ENCODE measurements around the gene SERPINA5.
"Not testable (repeated sequence)": the region's sequence is repeated elsewhere in the genome, so short reads cannot be mapped to it uniquely, and the experiment has no call there.

Gene SERPINA5

GRCh38 chr14:94630396-94630795 is 49.2 kb downstream of the SERPINA5 start:
- DNase-seq: no peak

- no peak for DNase-seq
Observed at GRCh38 chr14:94631050-94631449, 49.8 kb downstream of the SERPINA5 start.

- no peak for DNase-seq
Observed at GRCh38 chr14:94631536-94632304, 50.5 kb downstream of the SERPINA5 start.

- no peak for DNase-seq
Observed at GRCh38 chr14:94632305-94632590, 51.0 kb downstream of the SERPINA5 start.

DNA sequence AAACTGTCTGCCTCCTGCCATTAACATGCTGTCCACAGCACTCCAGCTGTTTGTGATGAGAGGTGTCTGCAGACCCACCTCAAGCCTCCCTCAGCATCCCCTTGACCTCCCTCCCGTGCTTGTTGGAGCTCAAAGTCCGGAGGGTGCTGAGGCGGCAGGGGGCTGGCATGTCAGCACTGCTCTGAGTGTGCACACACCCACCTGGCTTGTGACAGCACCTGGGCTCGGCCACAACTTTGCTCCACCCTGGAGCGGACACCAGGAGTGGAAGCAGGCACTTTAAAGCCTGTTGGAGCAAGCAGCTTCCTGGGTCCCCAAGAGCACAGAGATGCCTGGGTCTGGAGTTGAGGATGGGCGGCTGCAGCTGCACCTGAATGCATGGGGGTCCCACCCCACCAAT is 51.9 kb downstream of the SERPINA5 start:
- DNase-seq: no peak

DNA sequence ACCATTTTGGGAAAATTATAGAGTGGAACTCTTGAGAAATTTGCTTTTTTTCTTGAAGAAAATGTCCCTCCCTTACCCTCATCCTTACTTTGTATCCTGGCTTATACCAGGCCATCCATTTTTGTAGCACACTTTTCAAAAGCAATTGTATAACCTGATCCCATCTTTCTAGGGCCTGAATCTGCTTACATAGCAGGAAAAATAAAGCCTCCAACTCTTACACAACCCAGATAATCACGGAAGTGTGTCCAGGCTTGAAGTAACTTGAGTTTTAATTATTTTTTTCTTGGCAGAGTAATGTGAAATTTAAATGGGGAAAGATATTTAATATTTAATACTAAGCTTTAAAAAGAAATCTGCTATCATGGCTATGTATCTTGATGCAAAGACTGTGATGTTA is 53.9 kb downstream of the SERPINA5 start:
- no peak for DNase-seq

DNA sequence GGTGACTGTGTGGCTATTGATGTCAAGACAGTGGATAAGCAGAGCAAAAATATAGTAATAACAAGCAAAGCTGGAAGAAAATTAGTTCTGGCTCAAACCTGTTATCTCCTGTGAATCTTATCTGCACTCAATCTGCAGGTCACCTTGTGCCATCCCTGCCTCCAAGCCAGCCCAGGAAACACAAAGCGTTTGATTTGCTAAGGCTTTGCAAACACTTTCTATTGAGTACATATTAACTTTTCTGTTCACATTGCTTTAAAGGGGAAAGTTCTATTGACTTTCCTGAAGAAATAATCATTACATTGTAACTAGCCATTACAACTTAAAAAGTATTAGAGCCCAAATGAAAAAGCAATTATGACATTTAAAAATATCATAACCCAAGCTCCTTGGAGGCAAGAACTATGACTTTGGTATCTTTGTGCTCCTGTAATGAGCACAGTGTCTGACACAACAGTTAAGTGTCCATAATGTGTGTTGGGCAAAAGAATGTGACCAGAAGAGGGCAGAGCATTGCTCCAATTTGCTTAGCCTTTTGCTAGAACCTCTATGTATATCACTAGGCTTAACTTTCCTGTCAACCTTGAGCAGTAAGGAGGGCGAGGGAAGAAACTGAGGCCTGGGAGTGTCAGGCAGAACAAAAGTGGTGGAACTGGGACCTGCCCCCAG is 55.7 kb downstream of the SERPINA5 start:
- no peak for DNase-seq

GRCh38 chr14:94637814-94638213 is 56.6 kb downstream of the SERPINA5 start:
- DNase-seq: not testable (repeated sequence)

DNA sequence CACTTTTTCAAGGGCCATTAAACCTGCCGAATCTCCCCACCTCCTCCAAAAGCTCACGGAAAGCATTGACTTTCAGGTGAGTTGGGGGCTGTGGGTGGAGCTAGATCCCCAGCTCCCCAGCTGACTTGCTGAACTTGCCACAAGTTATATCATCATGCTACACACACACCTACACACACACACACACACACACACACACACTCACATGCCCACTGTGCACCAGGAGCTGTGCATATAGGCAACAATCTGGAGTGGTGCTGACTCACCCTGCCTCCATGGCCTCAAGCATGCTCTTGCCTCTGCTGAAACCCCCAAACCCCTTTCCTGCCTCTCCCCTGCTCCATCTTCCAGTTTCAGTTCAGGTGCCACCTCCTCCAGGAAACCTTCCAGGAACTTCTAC is 57.1 kb downstream of the SERPINA5 start:
- no peak for DNase-seq

- DNase-seq: no peak
Observed at GRCh38 chr14:94638961-94639817, 58.0 kb downstream of the SERPINA5 start.

DNA sequence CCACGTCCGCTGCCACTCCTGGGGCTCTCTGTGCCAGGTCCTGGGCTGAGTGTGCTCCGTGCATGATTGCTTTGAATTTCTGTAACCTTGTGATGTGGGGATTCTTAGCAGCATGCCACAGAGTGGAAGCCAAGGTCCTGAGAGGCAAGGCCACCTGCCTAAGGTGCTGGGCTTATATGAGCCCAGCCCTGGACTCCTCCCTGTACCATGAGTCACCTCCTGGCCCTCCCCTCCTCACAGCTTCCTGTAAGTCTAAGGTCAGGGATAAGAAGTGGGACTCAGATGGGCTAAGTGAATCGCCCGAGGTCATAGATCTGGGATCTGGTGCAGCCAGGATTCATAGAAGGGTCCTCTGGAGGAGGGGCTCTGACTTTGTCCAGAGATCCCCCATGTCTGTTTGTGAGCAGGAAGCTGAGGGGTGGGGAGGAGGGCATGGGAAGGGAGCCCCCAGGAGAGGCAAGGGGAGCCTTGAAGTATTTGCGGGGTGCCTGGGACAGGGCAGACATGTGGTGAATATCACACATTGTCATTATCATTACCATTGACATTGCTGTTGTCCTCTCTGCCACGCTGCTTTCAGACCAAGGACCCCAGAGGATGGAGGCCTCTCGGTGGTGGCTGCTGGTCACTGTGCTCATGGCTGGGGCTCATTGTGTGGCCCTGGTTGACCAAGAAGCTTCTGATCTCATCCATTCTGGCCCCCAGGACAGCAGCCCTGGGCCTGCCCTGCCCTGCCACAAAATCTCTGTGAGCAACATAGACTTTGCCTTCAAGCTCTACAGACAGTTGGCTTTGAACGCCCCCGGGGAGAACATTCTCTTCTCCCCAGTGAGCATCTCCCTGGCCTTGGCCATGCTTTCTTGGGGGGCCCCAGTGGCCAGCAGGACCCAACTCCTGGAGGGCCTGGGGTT is 59.8 kb downstream of the SERPINA5 start:
- DNase-seq: no peak

GRCh38 chr14:94641632-94641955 is 60.4 kb downstream of the SERPINA5 start:
- DNase-seq: no peak

Measured in CD4-positive, alpha-beta T cell treated with Interferon alpha-2 for 1 hour (primary cell).